Mesothelial cell of epicardium (in vitro differentiated cells): ENCODE measurements around the gene PCSK5. TPM values are rescaled to one million over a fixed set of nuclear protein-coding genes. Genes with fewer than 3 reads are reported as not detected.

Experiments used
- DNase-seq, 2 experiments: peaks; one replicate each; pipeline ENCODE4 v3.0.0; 2021; ENCODE audit warnings: low spot score in 2 of 2; ENCODE audit not compliant: unreplicated experiment in 2 of 2
- H3K27ac Mint-ChIP-seq: 2 replicates; pipeline ENCODE4 v1.8.0; 2021; ENCODE audit warnings: mixed read lengths
- H3K27me3 Mint-ChIP-seq: 2 replicates; pipeline ENCODE4 v1.8.0; 2021; ENCODE audit warnings: low read depth, mixed read lengths
- H3K36me3 Mint-ChIP-seq: 2 replicates; pipeline ENCODE4 v1.8.0; 2021; ENCODE audit warnings: mixed read lengths
- H3K4me1 Mint-ChIP-seq: 2 replicates; pipeline ENCODE4 v1.8.0; 2021; ENCODE audit warnings: mixed read lengths
- H3K4me3 Mint-ChIP-seq: 2 replicates; pipeline ENCODE4 v1.8.0; 2021; ENCODE audit warnings: mild to moderate bottlenecking, moderate library complexity, mixed read lengths
- H3K9me3 Mint-ChIP-seq: 2 replicates; pipeline ENCODE4 v1.8.0; 2021; ENCODE audit warnings: mixed read lengths
- CTCF ChIP-seq: fragments of 200-600 bp; sonication (generic); IDR thresholded peaks from one replicate; pipeline ENCODE4 v1.5.0; 2021; ENCODE audit warnings: antibody characterized with exemption; ENCODE audit not compliant: unreplicated experiment
- total RNA-seq: library from RNA; stranded (reverse); gene quantifications from 3 replicates; pipeline ENCODE4 v1.2.1, GENCODE V29; 2021

The PCSK5 gene
- total RNA-seq, 1 donor from 2014 or later: 15.7 TPM

DNA sequence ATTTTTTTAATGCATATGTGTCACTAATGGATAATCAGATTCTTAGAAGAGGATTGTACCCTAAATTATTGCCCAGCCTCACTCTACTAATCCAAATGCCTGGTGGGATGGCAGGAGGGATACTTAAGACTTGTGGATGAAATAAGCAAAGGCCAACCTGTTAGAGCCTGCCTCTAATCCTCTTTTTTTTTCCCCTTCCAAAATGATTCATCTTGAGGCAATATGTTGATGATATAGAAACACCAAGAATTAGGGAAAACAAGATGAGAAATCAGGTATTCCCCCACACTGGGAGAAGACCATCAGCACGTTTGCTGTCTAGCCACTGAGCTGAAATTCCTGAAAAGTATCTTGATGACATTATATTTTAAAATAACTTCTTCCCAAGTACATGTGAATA is 451.7 kb downstream of the PCSK5 start:
- Mint-ChIP-seq H3K27ac (no peak overlapping the region), H3K4me3 (no peak overlapping the region), H3K27me3 (peaks cover 3% of the 10 kb centered on the region), H3K36me3 (no peaks in the 10 kb centered on the region), H3K4me1 (peaks cover 2% of the 10 kb centered on the region), H3K9me3 (peaks cover 9% of the 10 kb centered on the region)
- no peak for DNase-seq
- TF ChIP-seq CTCF: no peak

- peaks cover 2% of the 10 kb centered on the region for H3K4me1 Mint-ChIP-seq
- TF ChIP-seq CTCF: no peak
- peaks cover 9% of the 10 kb centered on the region for H3K9me3 Mint-ChIP-seq
- no peak overlapping the region for H3K27ac Mint-ChIP-seq
- DNase-seq: no peak
- H3K27me3 Mint-ChIP-seq: peaks cover 3% of the 10 kb centered on the region
- no peak overlapping the region for H3K4me3 Mint-ChIP-seq
- H3K36me3 Mint-ChIP-seq: no peaks in the 10 kb centered on the region
Measured at GRCh38 chr9:76342858-76343257, 452.4 kb downstream of the PCSK5 start.

DNA sequence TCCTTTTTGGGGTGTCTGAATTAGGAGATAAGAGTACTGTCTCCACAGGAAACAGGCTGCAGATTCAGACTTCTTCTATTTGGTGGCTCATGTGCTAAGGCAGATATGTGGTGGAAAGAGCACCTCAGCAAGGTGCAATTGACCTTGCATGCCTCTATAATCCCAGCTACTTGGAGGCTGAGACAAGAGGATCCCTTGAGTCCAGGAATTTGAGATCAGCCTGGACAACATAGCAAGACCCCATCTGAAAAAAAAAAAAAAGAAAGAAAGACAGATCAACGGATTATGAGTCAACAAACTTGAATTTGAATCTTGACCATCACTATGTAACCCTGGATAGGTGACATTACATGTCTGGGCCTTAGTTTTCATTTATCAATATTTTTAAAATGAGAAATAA is 459.4 kb downstream of the PCSK5 start:
- H3K9me3 Mint-ChIP-seq: no peaks in the 10 kb centered on the region
- H3K4me3 Mint-ChIP-seq: no peak overlapping the region
- no peak overlapping the region for H3K27ac Mint-ChIP-seq
- no peak for TF ChIP-seq CTCF
- H3K27me3 Mint-ChIP-seq: no peaks in the 10 kb centered on the region
- DNase-seq: no peak
- H3K4me1 Mint-ChIP-seq: no peaks in the 10 kb centered on the region
- no peaks in the 10 kb centered on the region for H3K36me3 Mint-ChIP-seq

DNA sequence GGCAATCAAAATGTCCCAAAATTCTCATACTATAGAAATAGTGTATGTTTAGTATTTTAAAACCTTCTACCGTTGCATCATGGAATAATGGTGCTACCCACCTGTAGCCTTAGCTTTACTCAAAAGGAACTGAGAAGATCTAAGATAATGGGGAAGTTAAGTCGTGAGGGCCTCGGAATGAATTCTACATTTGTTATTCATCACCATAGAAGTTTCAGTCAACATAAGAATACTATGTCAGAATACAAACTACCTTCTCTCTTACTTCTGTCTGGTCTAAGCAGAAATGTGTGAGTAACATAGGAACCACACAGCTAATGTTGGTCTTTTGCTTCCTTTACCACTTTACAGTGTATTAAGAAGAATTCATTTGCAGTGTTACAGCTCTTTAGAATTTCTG is 460.5 kb downstream of the PCSK5 start:
- DNase-seq: no peak
- Mint-ChIP-seq H3K27me3 (no peaks in the 10 kb centered on the region), H3K36me3 (no peaks in the 10 kb centered on the region), H3K4me1 (peaks cover 1% of the 10 kb centered on the region), H3K27ac (no peak overlapping the region), H3K4me3 (no peak overlapping the region), H3K9me3 (no peaks in the 10 kb centered on the region)
- TF ChIP-seq CTCF: no peak

DNA sequence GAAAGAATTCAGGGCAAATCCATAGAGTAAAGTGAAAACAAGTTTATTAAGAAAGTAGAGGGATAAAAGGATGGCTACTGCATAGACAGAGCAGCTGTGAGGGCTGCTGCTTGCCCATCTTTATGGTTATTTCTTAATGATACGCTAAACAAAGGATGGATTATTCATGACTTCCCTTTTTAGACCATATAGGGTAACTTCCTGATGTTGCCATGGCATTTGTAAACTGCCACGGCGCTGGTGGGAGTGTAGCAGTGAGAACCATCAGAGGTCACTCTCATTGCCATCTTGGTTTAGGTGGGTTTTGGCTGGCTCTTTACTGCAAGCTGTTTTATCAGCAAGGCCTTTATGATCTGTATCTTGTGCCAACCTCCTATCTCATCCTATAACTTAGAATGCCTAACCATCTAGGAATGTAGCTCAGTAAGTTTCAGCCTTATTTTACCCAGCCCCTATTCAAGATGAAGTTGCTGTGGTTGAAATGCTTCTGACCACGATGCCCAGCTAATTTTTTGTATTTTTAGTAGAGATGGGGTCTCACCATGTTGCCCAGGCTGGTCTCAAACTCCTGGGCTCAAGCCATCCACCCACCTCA is 461.6 kb downstream of the PCSK5 start:
- Mint-ChIP-seq H3K27ac (no peak overlapping the region), H3K4me3 (no peak overlapping the region), H3K4me1 (peaks cover 6% of the 10 kb centered on the region), H3K27me3 (no peaks in the 10 kb centered on the region), H3K36me3 (no peaks in the 10 kb centered on the region), H3K9me3 (no peaks in the 10 kb centered on the region)
- no peak for TF ChIP-seq CTCF
- no peak for DNase-seq

- Mint-ChIP-seq H3K4me3 (no peak overlapping the region), H3K27ac (no peak overlapping the region), H3K9me3 (no peaks in the 10 kb centered on the region), H3K27me3 (no peaks in the 10 kb centered on the region), H3K4me1 (peaks cover 6% of the 10 kb centered on the region), H3K36me3 (no peaks in the 10 kb centered on the region)
- TF ChIP-seq CTCF: no peak
- DNase-seq: no peak
Measured at GRCh38 chr9:76353280-76353679, 462.8 kb downstream of the PCSK5 start.
